GM12872 (cell line): Measurements from ENCODE around the gene CEBPB.

ENCODE experiments used
- CTCF ChIP-seq: IDR thresholded peaks from 3 replicates; pipeline ENCODE4 v1.5.1; 2011; ENCODE audit warnings: low read depth, mild to moderate bottlenecking, low read length, moderate library complexity; ENCODE audit not compliant: insufficient read depth

The CEBPB gene

GRCh38 chr20:50215926-50216325 is 25.3 kb downstream of the CEBPB start:
- no peak for TF ChIP-seq CTCF

GRCh38 chr20:50216543-50217206 is 26.0 kb downstream of the CEBPB start:
- TF ChIP-seq CTCF: no peak

GRCh38 chr20:50217207-50217949 is 26.7 kb downstream of the CEBPB start:
- TF ChIP-seq CTCF: no peak

GRCh38 chr20:50218987-50219435 is 28.4 kb downstream of the CEBPB start:
- TF ChIP-seq CTCF: no peak

GRCh38 chr20:50219600-50219999 is 29.0 kb downstream of the CEBPB start:
- TF ChIP-seq CTCF: no peak

- no peak for TF ChIP-seq CTCF
Observed at GRCh38 chr20:50220093-50220893, 29.7 kb downstream of the CEBPB start.

- TF ChIP-seq CTCF: no peak
Observed at GRCh38 chr20:50220894-50221365, 30.3 kb downstream of the CEBPB start.
